NCI-H446 (cell line): Measurements from ENCODE around the gene MPEG1.

ENCODE experiments used
- DNase-seq, 2 experiments: peaks; one replicate each; lab custom pipeline; 2025; lab: John Stamatoyannopoulos, UW

Gene MPEG1

DNA sequence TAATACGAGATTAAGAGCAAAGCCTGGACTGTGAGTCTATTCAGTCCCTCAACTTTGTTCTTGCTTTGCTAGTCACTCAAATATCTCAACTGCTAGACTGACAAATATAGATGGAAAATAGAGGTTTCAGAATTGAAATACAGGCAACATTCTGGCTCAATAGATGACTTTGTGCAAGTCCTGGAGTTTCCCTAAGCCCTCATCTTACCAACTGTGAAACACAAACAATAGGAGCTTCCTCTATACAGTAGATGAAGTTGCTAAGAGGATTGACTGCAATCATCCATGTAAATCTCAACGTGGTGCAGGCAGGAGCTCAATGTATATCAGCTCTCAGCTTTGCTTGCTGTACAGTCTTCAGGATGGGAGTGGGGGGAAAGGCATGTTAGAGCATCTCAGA is 6.2 kb upstream of the MPEG1 start:
- DNase-seq, result no peak

- DNase-seq, result no peak
These were observed 5.6 kb upstream of the MPEG1 start for GRCh38 chr11:59218319-59218718.

GRCh38 chr11:59216641-59217564 is 4.2 kb upstream of the MPEG1 start:
- DNase-seq, result no peak

DNA sequence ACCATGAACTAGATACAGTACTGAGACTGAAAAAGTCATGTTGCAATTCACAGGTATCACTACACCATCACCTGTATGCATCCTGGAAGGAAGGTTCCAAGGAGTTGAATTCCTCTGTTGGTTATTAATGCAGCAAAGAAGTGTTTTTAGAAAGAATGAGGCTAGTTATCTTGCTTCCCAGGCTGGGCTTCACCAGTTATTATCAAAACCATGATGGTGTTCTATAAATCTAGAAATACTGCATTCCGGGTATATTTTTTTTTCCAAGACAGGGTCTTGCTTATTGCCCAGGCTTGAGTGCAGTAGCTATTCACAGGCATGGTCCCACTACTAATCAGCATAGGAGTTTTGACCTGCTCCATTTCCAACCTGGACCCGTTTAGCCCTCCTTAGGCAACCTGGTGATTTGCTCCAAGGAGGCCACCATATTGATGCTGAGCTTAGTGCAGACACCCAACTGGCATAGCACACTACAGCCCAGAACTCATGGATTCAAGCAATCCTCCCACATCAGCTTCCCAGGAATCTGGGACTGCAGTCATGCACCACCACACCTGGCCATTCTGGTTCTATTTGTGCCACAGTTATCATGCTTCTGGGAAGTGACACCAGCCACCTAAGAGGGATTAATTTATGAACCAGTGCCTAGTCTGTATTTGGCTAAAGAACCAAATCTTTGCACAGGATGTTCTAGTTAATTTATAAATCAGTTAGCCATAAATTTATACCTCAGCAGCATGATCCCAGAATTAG is 1.6 kb upstream of the MPEG1 start:
- no peak for DNase-seq

DNA sequence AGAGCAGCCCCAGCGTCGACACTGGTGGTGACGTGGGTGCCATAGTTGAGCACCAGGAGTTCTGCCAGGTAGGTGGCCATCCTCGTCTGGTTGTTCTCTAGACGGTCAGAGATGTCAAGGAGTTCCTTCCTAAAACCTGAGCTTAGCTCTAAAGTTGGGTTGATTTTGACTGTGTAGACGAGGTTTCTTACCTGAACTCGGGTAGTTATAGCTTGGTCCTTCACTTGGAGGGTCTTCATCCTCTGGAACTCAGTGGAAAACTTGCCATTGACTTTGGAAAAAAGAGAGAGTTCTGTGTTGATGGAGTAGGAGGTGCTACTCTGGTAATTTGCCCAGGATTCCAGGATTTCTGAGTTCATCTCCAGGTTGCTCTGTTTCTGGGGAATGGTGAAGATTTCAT is 505 bp downstream of the MPEG1 start:
- DNase-seq, result no peak

- DNase-seq, result no peak
These were observed 3.8 kb downstream of the MPEG1 start for GRCh38 chr11:59208956-59209355.

DNA sequence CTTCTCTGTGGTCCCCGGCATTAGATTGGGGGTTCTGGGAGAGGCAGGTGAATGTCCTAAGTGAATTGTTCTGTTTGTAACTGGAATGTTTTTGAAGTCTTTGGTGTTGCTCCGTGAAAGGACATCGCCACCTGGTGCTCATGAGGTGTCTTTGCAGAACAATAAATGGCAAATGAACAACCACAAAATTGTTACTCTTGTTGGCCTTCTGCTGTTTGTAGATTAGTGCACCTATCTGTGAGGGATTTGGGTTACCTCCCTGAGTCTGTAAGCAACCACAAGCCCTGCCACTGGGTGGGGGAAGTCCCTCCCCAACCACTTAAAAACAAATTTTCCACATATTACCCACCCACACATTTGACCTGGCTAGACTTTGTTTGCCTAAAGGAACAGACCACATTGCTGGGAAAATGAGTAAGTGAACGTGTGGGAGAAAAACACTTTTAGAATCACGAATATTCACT is 4.7 kb downstream of the MPEG1 start:
- peak; percentile 15 to 57 for DNase-seq

GRCh38 chr11:59206635-59207034 is 6.1 kb downstream of the MPEG1 start:
- peak in 1 of 2 experiments; percentile 51 for DNase-seq

- DNase-seq, result no peak
These were observed 7.1 kb downstream of the MPEG1 start for GRCh38 chr11:59205648-59206047.

DNA sequence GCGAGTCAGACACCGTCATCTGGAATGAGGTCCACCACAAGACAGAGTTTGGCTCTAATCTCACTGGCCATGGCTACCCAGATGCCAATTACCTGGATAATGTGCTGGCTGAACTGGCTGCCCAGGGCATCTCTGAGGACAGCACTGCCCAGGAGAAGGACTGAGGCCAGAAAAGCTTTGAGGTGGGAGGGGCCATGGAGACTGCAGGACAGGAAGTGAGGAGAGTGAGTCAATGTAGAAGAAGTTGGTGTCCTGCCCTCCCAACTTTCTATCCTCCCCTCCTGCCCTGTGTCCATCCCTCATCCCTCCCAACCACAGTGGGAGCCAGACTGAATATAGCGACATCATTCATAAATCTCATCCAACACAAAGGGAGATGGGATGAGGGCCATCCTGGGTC is 8.0 kb downstream of the MPEG1 start:
- no peak for DNase-seq

- DNase-seq, result no peak
These were observed 11.4 kb downstream of the MPEG1 start for GRCh38 chr11:59201353-59201752.

GRCh38 chr11:59200423-59200746 is 12.3 kb downstream of the MPEG1 start:
- DNase-seq, result peak; percentile 26 to 49

- DNase-seq, result no peak
These were observed 12.9 kb downstream of the MPEG1 start for GRCh38 chr11:59199546-59200422.

- DNase-seq, result no peak
These were observed 14.0 kb downstream of the MPEG1 start for GRCh38 chr11:59198726-59199125.

DNA sequence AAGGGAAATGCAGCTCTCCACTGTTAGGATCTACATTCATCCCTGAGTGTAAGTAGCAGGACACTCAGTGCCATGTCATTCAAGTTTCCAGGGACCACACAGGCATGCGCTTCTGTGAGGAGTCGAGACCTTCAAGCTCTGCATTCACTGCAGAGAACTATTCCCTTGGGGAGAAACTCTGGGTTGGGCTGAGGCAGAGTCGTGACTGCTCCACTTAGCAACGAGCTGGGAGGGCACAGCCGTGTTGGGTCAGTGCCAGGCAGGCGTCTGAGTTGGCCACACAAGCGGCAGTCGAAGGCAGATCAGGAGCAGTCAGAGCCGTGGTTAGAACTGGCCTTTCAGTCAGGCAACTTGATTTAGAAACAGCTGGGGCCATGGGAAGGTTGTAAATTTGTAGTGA is 14.7 kb downstream of the MPEG1 start:
- DNase-seq, result peak in 1 of 2 experiments; percentile 60

DNA sequence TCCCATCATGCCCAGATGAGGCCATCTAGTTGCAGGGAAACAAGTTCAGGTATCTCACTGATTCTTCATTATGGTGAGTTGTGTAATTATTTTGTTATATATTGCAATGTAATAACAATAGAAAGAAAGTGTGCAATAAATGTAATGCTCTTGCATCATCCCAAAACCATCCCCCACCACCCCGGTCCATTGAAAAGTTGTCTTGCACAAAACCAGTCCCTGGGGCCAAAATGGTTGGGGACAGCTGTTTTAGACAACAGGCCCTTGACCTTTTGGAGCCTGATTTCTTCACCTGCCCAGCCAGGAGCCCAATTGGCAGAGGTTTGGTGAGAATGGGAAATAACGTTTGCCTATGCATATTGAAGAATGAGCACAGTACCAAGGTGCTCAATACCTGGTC is 15.9 kb downstream of the MPEG1 start:
- no peak for DNase-seq

- no peak for DNase-seq
These were observed 17.1 kb downstream of the MPEG1 start for GRCh38 chr11:59195586-59195985.

DNA sequence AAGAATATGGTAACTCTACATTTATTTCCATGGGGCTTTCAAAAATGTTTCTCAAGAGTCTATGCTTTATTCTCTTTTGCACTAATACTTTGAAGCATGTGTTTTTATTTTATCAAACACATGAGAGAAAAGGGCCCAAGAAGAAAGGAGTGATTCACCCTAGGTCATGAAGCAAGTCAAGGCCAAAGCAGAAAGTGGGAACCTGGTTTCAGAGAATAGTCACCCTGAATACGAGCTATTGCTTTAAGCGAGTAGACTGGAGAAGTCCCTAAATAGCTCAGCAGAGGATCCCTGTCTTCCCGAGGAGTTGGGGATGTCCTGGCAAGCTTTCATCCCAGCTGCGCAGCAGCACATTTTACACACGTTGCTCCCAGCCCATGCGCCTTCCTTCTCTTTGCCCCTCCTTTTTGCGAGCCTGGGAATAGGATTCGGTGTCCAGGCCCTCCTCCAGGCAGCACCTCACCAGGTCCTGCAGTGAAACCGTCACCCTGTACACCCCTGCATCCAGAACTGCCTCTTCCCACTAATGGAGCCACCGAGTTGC is 19.1 kb downstream of the MPEG1 start:
- no peak for DNase-seq

DNA sequence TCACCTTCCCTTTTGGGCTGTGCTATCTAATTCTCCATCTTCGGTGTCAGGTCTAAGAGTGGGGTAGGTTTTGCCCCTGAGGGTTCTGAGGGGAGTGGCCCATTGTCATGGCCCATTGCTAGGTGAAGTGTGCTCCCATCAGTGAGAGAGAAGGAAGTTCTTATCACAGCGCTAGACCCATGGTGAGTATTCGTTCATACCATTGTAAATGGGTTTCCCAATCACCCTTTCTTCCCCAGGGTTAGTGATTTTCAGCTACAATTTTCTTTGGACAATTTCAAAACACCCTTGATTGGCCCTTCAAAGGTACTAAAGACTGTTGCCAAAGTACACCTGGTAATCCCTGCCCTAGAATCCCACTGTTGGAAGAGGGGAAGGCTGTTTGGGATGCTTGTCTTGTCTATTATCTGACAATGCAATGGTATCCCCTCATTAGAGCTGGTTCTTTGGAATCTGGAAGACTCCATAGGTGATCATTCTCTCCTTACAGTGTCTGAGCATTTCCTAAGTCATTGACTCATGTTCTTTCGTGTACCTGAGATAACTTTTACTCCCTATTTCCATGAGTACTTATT is 20.2 kb downstream of the MPEG1 start:
- no peak for DNase-seq

DNA sequence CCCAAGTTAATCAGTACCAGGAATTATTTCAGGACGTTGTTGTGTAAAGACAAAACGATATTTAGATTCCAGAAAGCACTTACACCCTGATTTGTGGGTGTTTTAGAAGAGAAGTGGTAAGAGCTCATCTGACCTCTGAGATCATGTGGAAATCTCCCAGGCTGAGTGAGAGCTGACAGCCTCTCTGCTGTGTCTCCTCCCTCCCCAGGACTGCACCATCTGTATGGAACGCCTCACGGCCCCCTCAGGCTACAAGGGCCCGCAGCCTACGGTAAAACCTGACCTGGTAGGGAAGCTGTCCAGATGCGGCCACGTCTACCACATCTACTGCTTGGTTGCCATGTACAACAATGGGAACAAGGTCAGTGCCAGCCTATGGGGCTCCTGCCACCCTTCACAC is 20.8 kb downstream of the MPEG1 start:
- no peak for DNase-seq

- no peak for DNase-seq
These were observed 21.6 kb downstream of the MPEG1 start for GRCh38 chr11:59191095-59191494.

- no peak for DNase-seq
These were observed 22.7 kb downstream of the MPEG1 start for GRCh38 chr11:59189986-59190385.
